DND-41 (cell line): ENCODE data around the gene SYNRG.

Experiments
- ATAC-seq: fragments of 200-7000 bp; cut with Tn5 transposase; 3 replicates; pipeline ENCODE4 v1.9.1; 2021; ENCODE audit warnings: low read depth; ENCODE audit not compliant: insufficient read depth
- DNase-seq: peaks from one replicate; pipeline ENCODE4 v3.0.0-alpha.2; 2020
- H2AFZ ChIP-seq: 2 replicates; pipeline ENCODE4 v1.6.0; 2012; ENCODE audit warnings: low read depth, low read length
- H3K27ac ChIP-seq: 2 replicates; pipeline ENCODE4 v1.5.1; 2012; ENCODE audit warnings: low read length, inconsistent platforms
- H3K27me3 ChIP-seq: fragments of 200-600 bp; sonication (generic); 2 replicates; pipeline ENCODE4 v1.6.0; 2012; ENCODE audit warnings: low read length, mild to moderate bottlenecking, inconsistent platforms; ENCODE audit not compliant: insufficient read depth, poor library complexity
- H3K36me3 ChIP-seq: 2 replicates; pipeline ENCODE4 v1.5.1; 2012; ENCODE audit warnings: low read length, inconsistent platforms; ENCODE audit not compliant: insufficient read depth
- H3K4me1 ChIP-seq: 2 replicates; pipeline ENCODE4 v1.5.1; 2012; ENCODE audit warnings: mild to moderate bottlenecking, low read length; ENCODE audit not compliant: insufficient read depth
- H3K4me2 ChIP-seq: 2 replicates; pipeline ENCODE4 v1.6.0; 2012; ENCODE audit warnings: mild to moderate bottlenecking, moderate library complexity, low read length, inconsistent platforms; ENCODE audit not compliant: insufficient read depth
- H3K4me3 ChIP-seq, 2 experiments: fragments of 200-600 bp in 1 of 2; shearing (Covaris generic) in 1 of 2; 2 replicates each; pipeline ENCODE4 v1.5.1; 2012 to 2016; ENCODE audit warnings: inconsistent platforms in 2 of 2, low read length in 2 of 2, mild to moderate bottlenecking in 2 of 2, low read depth in 1 of 2, moderate library complexity in 1 of 2
- H3K79me2 ChIP-seq: 2 replicates; pipeline ENCODE4 v1.6.0; 2012; ENCODE audit warnings: low read length, inconsistent platforms; ENCODE audit not compliant: insufficient read depth
- H3K9ac ChIP-seq: 2 replicates; pipeline ENCODE4 v1.6.0; 2012; ENCODE audit warnings: low read depth, mild to moderate bottlenecking, inconsistent platforms, low read length, moderate library complexity
- H3K9me3 ChIP-seq: 2 replicates; pipeline ENCODE4 v1.5.1; 2012; ENCODE audit warnings: low read length, moderate library complexity, mild to moderate bottlenecking, inconsistent platforms; ENCODE audit not compliant: insufficient read depth, severe bottlenecking
- H4K20me1 ChIP-seq: 2 replicates; pipeline ENCODE4 v1.6.0; 2012; ENCODE audit warnings: low read length; ENCODE audit not compliant: insufficient read depth
- CTCF ChIP-seq: IDR thresholded peaks from 2 replicates; pipeline ENCODE4 v1.5.1; 2012; ENCODE audit warnings: borderline replicate concordance, low read length, moderate library complexity, mild to moderate bottlenecking; ENCODE audit not compliant: poor library complexity, severe bottlenecking; ENCODE audit errors: extremely low read depth
- EZH2 ChIP-seq: IDR thresholded peaks from 3 replicates; pipeline ENCODE4 v1.6.1; 2012; ENCODE audit warnings: borderline replicate concordance, low read depth, mild to moderate bottlenecking, moderate library complexity, low read length, inconsistent platforms; ENCODE audit not compliant: severe bottlenecking

SYNRG gene

GRCh38 chr17:37598145-37598544 lies 11.1 kb downstream of the SYNRG start:
- H3K79me2 ChIP-seq: peaks cover 45% of the 10 kb centered on the region
- H3K36me3 ChIP-seq: peaks cover 67% of the 10 kb centered on the region
- no peak for TF ChIP-seq CTCF
- no peak for TF ChIP-seq EZH2
- no peak overlapping the region for H3K4me2 ChIP-seq
- H3K4me3 ChIP-seq: no peak overlapping the region
- H2AFZ ChIP-seq: no peak overlapping the region
- no peaks in the 10 kb centered on the region for H3K4me1 ChIP-seq
- ATAC-seq: no peak
- H4K20me1 ChIP-seq: peaks cover 9% of the 10 kb centered on the region; the same call in 1 of the 2 replicates
- no peaks in the 10 kb centered on the region for H3K27me3 ChIP-seq
- no peak overlapping the region for H3K9ac ChIP-seq
- H3K27ac ChIP-seq: no peak overlapping the region
- DNase-seq: no peak
- H3K9me3 ChIP-seq: no peaks in the 10 kb centered on the region

GRCh38 chr17:37592291-37592690 lies 16.9 kb downstream of the SYNRG start:
- H3K4me3 ChIP-seq: no peak overlapping the region
- no peak overlapping the region for H2AFZ ChIP-seq
- H3K4me2 ChIP-seq: no peak overlapping the region
- H3K79me2 ChIP-seq: peaks cover 57% of the 10 kb centered on the region
- no peaks in the 10 kb centered on the region for H3K27me3 ChIP-seq
- no peaks in the 10 kb centered on the region for H3K9me3 ChIP-seq
- no peak overlapping the region for H3K27ac ChIP-seq
- ATAC-seq (no peak), DNase-seq (no peak)
- no peak overlapping the region for H3K9ac ChIP-seq
- TF ChIP-seq EZH2 (no peak), CTCF (no peak)
- no peaks in the 10 kb centered on the region for H3K4me1 ChIP-seq
- H4K20me1 ChIP-seq: peaks cover 6% of the 10 kb centered on the region; the same call in 1 of the 2 replicates
- peaks cover 70% of the 10 kb centered on the region for H3K36me3 ChIP-seq

DNA sequence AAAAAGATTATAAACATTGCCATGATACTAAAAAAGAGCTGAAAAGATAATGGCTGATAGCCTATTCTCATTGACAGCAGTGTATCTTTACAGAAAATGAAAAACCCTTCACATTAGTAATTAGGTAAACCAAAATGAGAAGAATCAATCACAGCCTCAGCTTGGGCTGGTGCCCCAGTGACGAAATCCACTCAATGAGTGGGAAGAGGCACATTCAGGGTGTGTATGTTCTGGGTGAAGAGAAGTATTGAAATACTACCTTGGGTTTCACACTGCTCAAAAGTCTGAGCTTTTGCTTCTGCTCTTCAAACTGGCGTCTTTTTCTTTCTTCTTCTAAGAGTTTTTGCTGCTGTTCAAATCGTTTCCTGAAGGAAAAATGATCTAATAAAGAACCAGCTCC lies 24.2 kb downstream of the SYNRG start:
- peaks cover 22% of the 10 kb centered on the region for H3K79me2 ChIP-seq
- H3K9me3 ChIP-seq: no peaks in the 10 kb centered on the region
- ATAC-seq (no peak), DNase-seq (no peak)
- no peak overlapping the region for H3K27ac ChIP-seq
- no peak overlapping the region for H3K4me2 ChIP-seq
- peaks cover 78% of the 10 kb centered on the region for H3K36me3 ChIP-seq
- no peaks in the 10 kb centered on the region for H3K27me3 ChIP-seq
- no peak overlapping the region for H3K9ac ChIP-seq
- TF ChIP-seq EZH2 (no peak), CTCF (no peak)
- no peak overlapping the region for H2AFZ ChIP-seq
- peaks cover 3% of the 10 kb centered on the region; the same call in 1 of the 2 replicates for H4K20me1 ChIP-seq
- no peaks in the 10 kb centered on the region for H3K4me1 ChIP-seq
- no peak overlapping the region for H3K4me3 ChIP-seq

DNA sequence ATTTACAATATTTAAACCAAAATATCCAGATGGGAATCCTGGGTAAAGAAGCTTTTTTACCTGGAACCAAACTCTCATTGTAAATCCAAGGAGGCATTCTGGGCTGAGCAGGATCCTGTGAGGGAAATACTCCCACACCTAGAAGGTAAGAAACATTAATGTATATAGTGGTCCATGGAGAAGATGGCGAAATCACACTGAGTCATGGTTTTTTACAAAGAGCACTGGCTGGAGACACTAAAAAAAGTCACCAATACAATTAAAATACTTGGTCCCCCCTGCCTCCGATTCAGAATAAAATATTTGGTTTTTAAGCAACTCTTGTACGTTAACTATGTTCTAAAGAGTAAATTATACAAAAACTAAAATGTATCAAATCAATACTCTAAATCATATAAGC lies 32.9 kb downstream of the SYNRG start:
- Histone ChIP-seq H3K4me2 (no peak overlapping the region), H3K9me3 (no peaks in the 10 kb centered on the region), H2AFZ (no peak overlapping the region), H3K79me2 (no peaks in the 10 kb centered on the region), H3K4me3 (no peak overlapping the region), H3K4me1 (no peaks in the 10 kb centered on the region), H3K27me3 (no peaks in the 10 kb centered on the region), H3K9ac (no peak overlapping the region), H3K36me3 (peaks cover 77% of the 10 kb centered on the region), H3K27ac (no peak overlapping the region), H4K20me1 (no peaks in the 10 kb centered on the region)
- TF ChIP-seq CTCF (no peak), EZH2 (no peak)
- no peak for ATAC-seq
- DNase-seq: no peak
